Activated CD8-positive, alpha-beta T cell treated with anti-CD3 and anti-CD28 coated beads for 36 hours (primary cell): Measurements from ENCODE around the gene TEX26. TPM values are rescaled to one million over a fixed set of nuclear protein-coding genes. Genes with fewer than 3 reads are reported as not detected.

Experiments used
- ATAC-seq: fragments of 200-7000 bp; cut with Tn5 transposase; one replicate; pipeline ENCODE4 v1.10.0; 2021; ENCODE audit warnings: mild to moderate bottlenecking, moderate library complexity
- CTCF ChIA-PET: fragments of 350-600 bp; sonication (Branson Sonifier 250); formaldehyde crosslinking; loops from one replicate; lab custom pipeline; 2021; ENCODE audit warnings: antibody characterized with exemption; lab: Charles Lee
- POLR2A ChIA-PET: fragments of 350-600 bp; sonication (Branson Sonifier 250); formaldehyde crosslinking; loops from one replicate; lab custom pipeline; 2021; ENCODE audit warnings: antibody characterized with exemption; lab: Charles Lee
- DNase-seq: peaks from one replicate; pipeline ENCODE4 v3.0.0-alpha.2; 2020
- H3K27ac Mint-ChIP-seq: one replicate; pipeline ENCODE4 v1.8.0; 2021; ENCODE audit warnings: mild to moderate bottlenecking, mixed read lengths
- H3K27me3 Mint-ChIP-seq: one replicate; pipeline ENCODE4 v1.8.0; 2021; ENCODE audit warnings: mixed read lengths
- H3K36me3 Mint-ChIP-seq: one replicate; pipeline ENCODE4 v1.8.0; 2021; ENCODE audit warnings: low read depth, mixed read lengths
- H3K4me1 Mint-ChIP-seq: one replicate; pipeline ENCODE4 v1.8.0; 2021; ENCODE audit warnings: low read depth, mixed read lengths
- H3K4me3 Mint-ChIP-seq: one replicate; pipeline ENCODE4 v1.8.0; 2021; ENCODE audit warnings: mild to moderate bottlenecking, moderate library complexity, mixed read lengths
- H3K9me3 Mint-ChIP-seq: one replicate; pipeline ENCODE4 v1.8.0; 2021; ENCODE audit warnings: mixed read lengths
- CTCF ChIP-seq: fragments of 200-600 bp; IDR thresholded peaks from one replicate; pipeline ENCODE4 v1.8.0; 2022; ENCODE audit warnings: antibody characterized with exemption, mild to moderate bottlenecking
- intact Hi-C: fragments of 100-400 bp; cut with micrococcal nuclease; formaldehyde crosslinking; loops from one replicate; pipeline ENCODE4 v1.10.0; 2022
- total RNA-seq, 2 experiments: library from RNA; stranded (reverse); gene quantifications; one replicate each; pipeline ENCODE4 v1.2.3, GENCODE V29; 2021

TEX26 gene
- total RNA-seq, 2 experiments from 2014 or later = not detected

- DNase-seq (no peak), ATAC-seq (no peak)
- Mint-ChIP-seq H3K9me3 (peaks cover 2% of the 10 kb centered on the region), H3K36me3 (no peaks in the 10 kb centered on the region), H3K27ac (no peak overlapping the region), H3K4me3 (no peak overlapping the region), H3K4me1 (no peaks in the 10 kb centered on the region), H3K27me3 (peaks cover 11% of the 10 kb centered on the region)
- no peak for TF ChIP-seq CTCF
- ChIA-PET POLR2A (no interaction called here), CTCF (interaction anchor here (1.0 to 2.6 kb wide), 3 partner anchors 15 to 130 kb away, joined by 3 to 6 read pairs (median 4); no protein-coding TSS in a partner anchor)
- intact Hi-C loops = no loop called here
Measured at GRCh38 chr13:30995331-30995730, 62.9 kb downstream of the TEX26 start.

- CTCF ChIA-PET = interaction anchor here (1.3 to 2.6 kb wide), 2 partner anchors 47 to 105 kb away, joined by 5 to 6 read pairs; no protein-coding TSS in a partner anchor
Measured at GRCh38 chr13:30997697-30998096, 65.2 kb downstream of the TEX26 start.

GRCh38 chr13:30998136-30999088 is 66.0 kb downstream of the TEX26 start:
- ChIA-PET CTCF (interaction anchor here (1.3 kb wide), 1 partner anchor 46 kb away, joined by 5 read pairs; no protein-coding TSS in a partner anchor), POLR2A (no interaction called here)
- DNase-seq = no peak
- Mint-ChIP-seq H3K4me1 (no peaks in the 10 kb centered on the region), H3K9me3 (peaks cover 2% of the 10 kb centered on the region), H3K27me3 (peaks cover 9% of the 10 kb centered on the region), H3K27ac (no peak overlapping the region), H3K36me3 (no peaks in the 10 kb centered on the region), H3K4me3 (no peak overlapping the region)
- TF ChIP-seq CTCF = no peak
- no peak for ATAC-seq
- intact Hi-C loops = no loop called here

More at GRCh38 chr13:30997697-30998096, 65.2 kb downstream of the TEX26 start:
- no peak for ATAC-seq
- H3K4me3 Mint-ChIP-seq = no peak overlapping the region
- POLR2A ChIA-PET = no interaction called here
- no peaks in the 10 kb centered on the region for H3K4me1 Mint-ChIP-seq
- DNase-seq = no peak
- intact Hi-C loops = no loop called here
- no peak for TF ChIP-seq CTCF
- no peak overlapping the region for H3K27ac Mint-ChIP-seq
- peaks cover 2% of the 10 kb centered on the region for H3K9me3 Mint-ChIP-seq
- peaks cover 11% of the 10 kb centered on the region for H3K27me3 Mint-ChIP-seq
- no peaks in the 10 kb centered on the region for H3K36me3 Mint-ChIP-seq

GRCh38 chr13:31000889-31001288 is 68.4 kb downstream of the TEX26 start:
- no peak for DNase-seq
- H3K4me1 Mint-ChIP-seq = no peaks in the 10 kb centered on the region
- H3K27me3 Mint-ChIP-seq = peaks cover 9% of the 10 kb centered on the region
- intact Hi-C loops = no loop called here
- peaks cover 1% of the 10 kb centered on the region for H3K9me3 Mint-ChIP-seq
- H3K4me3 Mint-ChIP-seq = no peak overlapping the region
- ChIA-PET CTCF (no interaction called here), POLR2A (no interaction called here)
- ATAC-seq = no peak
- H3K27ac Mint-ChIP-seq = no peak overlapping the region
- no peak for TF ChIP-seq CTCF
- H3K36me3 Mint-ChIP-seq = no peaks in the 10 kb centered on the region

GRCh38 chr13:31001647-31002046 is 69.2 kb downstream of the TEX26 start:
- POLR2A ChIA-PET = no interaction called here

More at GRCh38 chr13:31001647-31002046, 69.2 kb downstream of the TEX26 start:
- DNase-seq (no peak), ATAC-seq (no peak)
- intact Hi-C loops = no loop called here
- no peak for TF ChIP-seq CTCF
- Mint-ChIP-seq H3K4me1 (no peaks in the 10 kb centered on the region), H3K27ac (no peak overlapping the region), H3K9me3 (no peaks in the 10 kb centered on the region), H3K36me3 (no peaks in the 10 kb centered on the region), H3K27me3 (peaks cover 14% of the 10 kb centered on the region), H3K4me3 (no peak overlapping the region)
- CTCF ChIA-PET = no interaction called here
